HEK293 (cell line): ENCODE data around the gene RNF224.
A peak's percentile ranks its signal among the peaks of the same experiment; 100 is the strongest.
"Not testable (repeated sequence)": the region's sequence is repeated elsewhere in the genome, so short reads cannot be mapped to it uniquely, and the experiment has no call there.

ENCODE experiments used
- CTCF ChIA-PET: fragments of 350-600 bp; formaldehyde crosslinking; extraction: SDS; loops from one replicate; lab custom pipeline; 2021; ENCODE audit warnings: antibody characterized with exemption; lab: Yijun Ruan, JAX
- POLR2A ChIA-PET: fragments of 300-600 bp; formaldehyde crosslinking; extraction: SDS; loops from one replicate; lab custom pipeline; 2020; ENCODE audit warnings: antibody characterized with exemption, inconsistent platforms; lab: Yijun Ruan, JAX
- H3K27ac ChIP-seq: fragments of 200-500 bp; sonication (Bioruptor generic); 2 replicates; pipeline ENCODE4 v1.5.1; 2014; ENCODE audit warnings: low read depth, low read length, control low read depth, inconsistent platforms; ENCODE audit errors: extremely low read depth
- H3K36me3 ChIP-seq, 2 experiments: fragments of 200-500 bp in 1 of 2; sonication (Bioruptor generic) in 1 of 2; 1 replicate in 1 of 2; 2 replicates in 1 of 2; pipeline ENCODE4 v1.5.1; 2014 to 2017; ENCODE audit warnings: inconsistent platforms in 2 of 2, low read length in 2 of 2; ENCODE audit not compliant: control insufficient read depth in 2 of 2, insufficient read depth in 1 of 2
- H3K4me1 ChIP-seq: fragments of 200-500 bp; sonication (Bioruptor generic); 2 replicates; pipeline ENCODE4 v1.5.1; 2014; ENCODE audit warnings: mild to moderate bottlenecking, low read length, inconsistent platforms; ENCODE audit not compliant: control insufficient read depth, insufficient read depth
- H3K4me3 ChIP-seq: 2 replicates; pipeline ENCODE4 v1.5.1; 2011; ENCODE audit warnings: low read depth, mild to moderate bottlenecking, control low read depth, low read length, moderate library complexity
- H3K9me3 ChIP-seq: fragments of 200-500 bp; sonication (Bioruptor generic); 2 replicates; pipeline ENCODE4 v1.5.1; 2014; ENCODE audit warnings: low read depth, low read length, inconsistent platforms; ENCODE audit not compliant: control insufficient read depth, insufficient read depth
- CTCF ChIP-seq: fragments of 450-650 bp; formaldehyde crosslinking; IDR thresholded peaks from 2 replicates; pipeline ENCODE4 v1.5.1; 2016; ENCODE audit warnings: missing biosample characterization, missing genetic modification characterization
- HIC1 ChIP-seq: fragments of 450-650 bp; formaldehyde crosslinking; IDR thresholded peaks from 2 replicates; pipeline ENCODE4 v1.5.1; 2016; ENCODE audit warnings: missing biosample characterization, missing genetic modification characterization
- KLF7 ChIP-seq: fragments of 450-650 bp; formaldehyde crosslinking; IDR thresholded peaks from 2 replicates; pipeline ENCODE4 v1.5.1; 2016; ENCODE audit warnings: missing biosample characterization, missing genetic modification characterization, borderline replicate concordance
- KLF9 ChIP-seq: fragments of 450-650 bp; formaldehyde crosslinking; IDR thresholded peaks from 2 replicates; pipeline ENCODE4 v1.5.1; 2016; ENCODE audit warnings: missing biosample characterization, missing genetic modification characterization, low read depth
- SALL2 ChIP-seq: fragments of 450-650 bp; formaldehyde crosslinking; IDR thresholded peaks from 2 replicates; pipeline ENCODE4 v1.5.0; 2017; ENCODE audit warnings: missing biosample characterization, mild to moderate bottlenecking, missing genetic modification characterization, borderline replicate concordance
- ZBTB6 ChIP-seq: fragments of 450-650 bp; formaldehyde crosslinking; IDR thresholded peaks from 2 replicates; pipeline ENCODE4 v1.5.1; 2017; ENCODE audit warnings: missing biosample characterization, missing genetic modification characterization
- ZFHX2 ChIP-seq: fragments of 450-650 bp; formaldehyde crosslinking; conservative IDR thresholded peaks from 2 replicates; pipeline ENCODE4 v1.5.1; 2016; ENCODE audit warnings: missing biosample characterization, missing genetic modification characterization
- ZIC2 ChIP-seq: fragments of 450-650 bp; formaldehyde crosslinking; IDR thresholded peaks from 2 replicates; pipeline ENCODE4 v1.5.1; 2016; ENCODE audit warnings: missing biosample characterization, missing genetic modification characterization
- ZNF114 ChIP-seq: fragments of 450-650 bp; formaldehyde crosslinking; IDR thresholded peaks from 2 replicates; pipeline ENCODE4 v1.5.0; 2017; ENCODE audit warnings: missing biosample characterization, missing genetic modification characterization
- ZNF132 ChIP-seq: fragments of 450-650 bp; formaldehyde crosslinking; IDR thresholded peaks from 2 replicates; pipeline ENCODE4 v1.5.1; 2017; ENCODE audit warnings: missing biosample characterization, missing genetic modification characterization, borderline replicate concordance
- ZNF138 ChIP-seq: fragments of 450-650 bp; formaldehyde crosslinking; IDR thresholded peaks from 2 replicates; pipeline ENCODE4 v1.5.1; 2016; ENCODE audit warnings: missing biosample characterization, missing genetic modification characterization, borderline replicate concordance
- ZNF169 ChIP-seq: fragments of 450-650 bp; formaldehyde crosslinking; IDR thresholded peaks from 2 replicates; pipeline ENCODE4 v1.5.1; 2016; ENCODE audit warnings: missing biosample characterization, missing genetic modification characterization
- ZNF174 ChIP-seq: fragments of 450-650 bp; formaldehyde crosslinking; IDR thresholded peaks from 2 replicates; pipeline ENCODE4 v1.5.0; 2017; ENCODE audit warnings: missing biosample characterization, mild to moderate bottlenecking, missing genetic modification characterization
- ZNF366 ChIP-seq: fragments of 450-650 bp; formaldehyde crosslinking; conservative IDR thresholded peaks from 2 replicates; pipeline ENCODE4 v1.5.1; 2016; ENCODE audit warnings: missing biosample characterization, missing genetic modification characterization
- ZNF488 ChIP-seq: fragments of 450-650 bp; formaldehyde crosslinking; IDR thresholded peaks from 2 replicates; pipeline ENCODE4 v1.5.1; 2016; ENCODE audit warnings: missing biosample characterization, missing genetic modification characterization
- ZNF544 ChIP-seq: fragments of 450-650 bp; formaldehyde crosslinking; IDR thresholded peaks from 2 replicates; pipeline ENCODE4 v1.5.0; 2017; ENCODE audit warnings: missing biosample characterization, missing genetic modification characterization
- ZNF549 ChIP-seq: fragments of 450-650 bp; IDR thresholded peaks from 2 replicates; pipeline ENCODE4 v1.5.1; 2018; ENCODE audit warnings: missing biosample characterization, missing genetic modification characterization, mild to moderate bottlenecking, inconsistent platforms, moderate library complexity
- ZNF571 ChIP-seq: fragments of 450-650 bp; formaldehyde crosslinking; IDR thresholded peaks from 2 replicates; pipeline ENCODE4 v1.5.0; 2017; ENCODE audit warnings: missing biosample characterization, missing genetic modification characterization
- ZNF624 ChIP-seq: fragments of 450-650 bp; formaldehyde crosslinking; IDR thresholded peaks from 2 replicates; pipeline ENCODE4 v1.5.1; 2017; ENCODE audit warnings: missing biosample characterization, missing genetic modification characterization
- ZNF645 ChIP-seq: fragments of 450-650 bp; formaldehyde crosslinking; IDR thresholded peaks from 2 replicates; pipeline ENCODE4; 2016; ENCODE audit warnings: missing biosample characterization, missing genetic modification characterization
- ZNF837 ChIP-seq: fragments of 450-650 bp; formaldehyde crosslinking; IDR thresholded peaks from 2 replicates; pipeline ENCODE4 v1.5.1; 2016; ENCODE audit warnings: missing biosample characterization, missing genetic modification characterization
- ZSCAN23 ChIP-seq: fragments of 450-650 bp; formaldehyde crosslinking; IDR thresholded peaks from 2 replicates; pipeline ENCODE4 v1.5.1; 2016; ENCODE audit warnings: missing biosample characterization, missing genetic modification characterization
- ZSCAN30 ChIP-seq: fragments of 450-650 bp; IDR thresholded peaks from 2 replicates; pipeline ENCODE4 v1.5.1; 2018; ENCODE audit warnings: missing biosample characterization, mild to moderate bottlenecking, missing genetic modification characterization, moderate library complexity
- TF ChIP-seq, protein P1 (sequence below): fragments of 450-650 bp; formaldehyde crosslinking; IDR thresholded peaks from 2 replicates; pipeline ENCODE4 v1.5.1; 2016; ENCODE audit warnings: missing biosample characterization, missing genetic modification characterization, low read depth

The RNF224 gene

GRCh38 chr9:137239541-137240200 is 12.4 kb downstream of the RNF224 start:
- H3K9me3 ChIP-seq, H3K4me1 ChIP-seq: not testable (repeated sequence)
- ChIA-PET CTCF (interaction anchor here (0.6 to 1.7 kb wide), 11 partner anchors 9 to 287 kb away, joined by 3 to 11 read pairs (median 3); partner anchors contain the start of genes NELFB and RNF224), POLR2A (interaction anchor here (0.7 to 11.5 kb wide), 29 partner anchors 14 to 449 kb away, joined by 3 to 336 read pairs (median 9); partner anchors contain the start of genes ANAPC2, CYSRT1, EXD3 and FUT7)
- Histone ChIP-seq H3K4me3 (peak overlapping the region; percentile 68), H3K36me3 (peaks cover 0 to 32% of the 10 kb centered on the region in 2 experiments; a peak in 1 of 3 replicates), H3K27ac (peak overlapping the region; percentile 93)
- TF ChIP-seq KLF7: 0 out of 2 replicates have a peak, but pooled peaks have one; percentile 11
- peak; percentile 30; the same call in 1 of the 2 replicates for TF ChIP-seq ZBTB6

GRCh38 chr9:137240318-137240840 is 13.1 kb downstream of the RNF224 start:
- POLR2A ChIA-PET: interaction anchor here (0.6 to 11.5 kb wide), 81 partner anchors 13 to 463 kb away, joined by 3 to 336 read pairs (median 5); partner anchors contain the start of genes ANAPC2, ARRDC1, CLIC3 and CYSRT1
- Histone ChIP-seq H3K4me1 (peaks cover 6% of the 10 kb centered on the region; the same call in 1 of the 2 replicates), H3K36me3 (peaks cover 0 to 32% of the 10 kb centered on the region in 2 experiments; a peak in 1 of 3 replicates), H3K9me3 (no peaks in the 10 kb centered on the region), H3K4me3 (peak overlapping the region; percentile 68), H3K27ac (peak overlapping the region; percentile 93)
- CTCF ChIA-PET: interaction anchor here (0.6 to 1.7 kb wide), 12 partner anchors 8 to 286 kb away, joined by 3 to 11 read pairs (median 3); partner anchors contain the start of genes CYSRT1, LRRC26, NELFB and NPDC1
- TF ChIP-seq ZNF645 (tag by site-specific recombination): no peak
- TF ChIP-seq ZFHX2 (tag by site-specific recombination): peak; percentile 98
- peak; percentile 74 for TF ChIP-seq ZSCAN30 (tag by site-specific recombination)
- TF ChIP-seq, protein P1, sequence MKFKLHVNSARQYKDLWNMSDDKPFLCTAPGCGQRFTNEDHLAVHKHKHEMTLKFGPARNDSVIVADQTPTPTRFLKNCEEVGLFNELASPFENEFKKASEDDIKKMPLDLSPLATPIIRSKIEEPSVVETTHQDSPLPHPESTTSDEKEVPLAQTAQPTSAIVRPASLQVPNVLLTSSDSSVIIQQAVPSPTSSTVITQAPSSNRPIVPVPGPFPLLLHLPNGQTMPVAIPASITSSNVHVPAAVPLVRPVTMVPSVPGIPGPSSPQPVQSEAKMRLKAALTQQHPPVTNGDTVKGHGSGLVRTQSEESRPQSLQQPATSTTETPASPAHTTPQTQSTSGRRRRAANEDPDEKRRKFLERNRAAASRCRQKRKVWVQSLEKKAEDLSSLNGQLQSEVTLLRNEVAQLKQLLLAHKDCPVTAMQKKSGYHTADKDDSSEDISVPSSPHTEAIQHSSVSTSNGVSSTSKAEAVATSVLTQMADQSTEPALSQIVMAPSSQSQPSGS (tag by site-specific recombination): no peak
- TF ChIP-seq ZNF174 (tag by site-specific recombination): no peak
- TF ChIP-seq ZNF624 (tag by site-specific recombination): no peak
- TF ChIP-seq ZNF114 (tag by site-specific recombination): no peak
- TF ChIP-seq ZNF837: no peak
- TF ChIP-seq ZNF138 (tag by site-specific recombination): no peak
- no peak for TF ChIP-seq ZNF571 (tag by site-specific recombination)
- no peak for TF ChIP-seq ZNF366 (tag by site-specific recombination)
- no peak for TF ChIP-seq ZNF544 (tag by site-specific recombination)
- peak; percentile 36; the same call in 1 of the 2 replicates for TF ChIP-seq ZIC2
- 0 out of 2 replicates have a peak, but pooled peaks have one; percentile 54 for TF ChIP-seq ZNF169
- TF ChIP-seq CTCF: peak; percentile 93
- TF ChIP-seq ZNF488 (tag by site-specific recombination): no peak
- no peak for TF ChIP-seq ZNF549 (tag by site-specific recombination)
- TF ChIP-seq ZNF132 (tag by site-specific recombination): no peak
- TF ChIP-seq HIC1 (tag by site-specific recombination): peak; percentile 79; the same call in 1 of the 2 replicates
- no peak for TF ChIP-seq SALL2 (tag by site-specific recombination)
- TF ChIP-seq ZSCAN23 (tag by site-specific recombination): no peak; the same call in 1 of the 2 replicates
- TF ChIP-seq KLF9 (tag by site-specific recombination): peak; percentile 83
